ENCODE data around the gene PDE4A.
"Not testable (repeated sequence)": the region's sequence is repeated elsewhere in the genome, so short reads cannot be mapped to it uniquely, and the experiment has no call there.

PDE4A gene

DNA sequence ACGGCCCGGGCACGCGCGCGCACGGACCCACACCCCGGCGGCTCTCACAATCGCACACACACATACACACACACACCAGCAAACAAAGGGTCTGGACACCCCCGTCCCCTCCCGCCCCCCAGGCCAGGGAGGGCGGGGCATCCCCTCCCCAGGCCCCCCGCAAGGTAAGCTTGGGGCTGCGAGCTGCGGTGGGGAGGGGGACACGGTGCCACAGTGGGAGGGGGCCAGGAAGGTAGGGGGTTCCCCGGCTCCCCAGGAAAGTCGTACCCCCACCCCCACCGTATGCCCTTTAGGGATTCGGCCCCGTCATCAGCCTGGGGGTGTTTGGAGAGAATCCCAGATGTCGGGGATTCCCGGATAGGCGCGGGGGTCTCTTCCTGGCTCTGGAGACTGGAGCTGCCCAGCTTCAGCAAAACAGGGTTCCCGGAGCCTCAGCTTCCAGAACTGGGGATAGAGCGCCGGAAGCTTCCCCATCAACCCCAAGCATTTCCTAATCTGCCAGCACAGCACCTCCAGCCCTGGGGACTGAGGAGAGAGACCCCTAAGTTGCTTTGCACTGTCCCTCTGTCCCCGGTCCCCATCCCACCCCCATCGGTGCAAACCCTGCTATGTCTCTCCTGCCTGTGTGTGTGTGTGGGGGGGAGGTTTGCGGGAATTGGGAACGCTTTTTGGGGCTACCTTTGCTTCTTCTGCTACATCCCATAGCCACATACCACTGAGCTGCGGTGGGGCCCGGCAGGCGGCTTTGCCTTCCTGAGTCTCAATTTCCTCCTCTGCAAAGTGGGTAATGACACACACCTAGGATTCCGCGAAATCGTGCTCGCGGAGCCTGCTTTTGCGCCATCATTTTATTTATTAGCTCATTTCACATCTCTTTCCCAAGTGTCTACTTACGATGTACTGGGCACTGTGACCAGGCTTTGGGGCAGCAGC is 15.2 kb upstream of the PDE4A start:
- DNase-seq: no peak

DNA sequence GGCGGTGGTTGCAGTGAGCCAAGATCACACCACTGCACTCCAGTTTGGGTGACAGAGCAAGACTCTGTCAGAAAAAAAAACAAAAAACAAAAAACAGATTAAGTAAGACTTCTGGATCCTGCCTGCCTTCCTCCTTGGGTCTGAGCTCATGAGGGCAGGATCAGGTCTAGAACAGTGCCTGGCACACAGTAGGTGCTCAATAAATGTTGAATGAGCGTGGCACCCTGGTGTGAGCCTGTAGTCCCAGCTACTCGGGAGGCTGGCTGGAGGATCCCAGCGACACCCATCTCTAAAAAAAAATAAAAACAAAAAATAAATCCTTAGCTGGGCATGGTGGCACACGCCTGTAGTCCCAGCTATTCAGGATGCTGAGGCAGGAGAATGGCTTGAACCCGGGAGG is 14.1 kb upstream of the PDE4A start:
- DNase-seq: no peak

DNA sequence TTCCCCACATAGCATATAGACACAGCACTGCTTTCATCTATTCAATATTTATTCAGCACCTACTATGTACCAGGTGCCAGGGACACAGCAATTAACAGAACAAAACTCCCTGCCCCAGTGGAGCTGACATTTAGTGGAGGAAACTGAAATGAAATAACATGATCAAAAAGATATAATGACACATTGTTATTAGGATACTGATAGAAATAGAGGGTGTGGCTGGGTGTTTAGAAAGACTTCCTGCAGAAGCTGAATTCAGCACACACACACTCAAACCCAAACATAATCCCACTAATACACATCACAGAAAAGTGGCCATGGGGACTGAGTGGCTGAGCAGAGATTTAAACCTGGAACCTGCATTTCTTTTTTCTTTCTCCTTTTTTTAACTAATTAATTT is 13.2 kb upstream of the PDE4A start:
- no peak for DNase-seq

DNA sequence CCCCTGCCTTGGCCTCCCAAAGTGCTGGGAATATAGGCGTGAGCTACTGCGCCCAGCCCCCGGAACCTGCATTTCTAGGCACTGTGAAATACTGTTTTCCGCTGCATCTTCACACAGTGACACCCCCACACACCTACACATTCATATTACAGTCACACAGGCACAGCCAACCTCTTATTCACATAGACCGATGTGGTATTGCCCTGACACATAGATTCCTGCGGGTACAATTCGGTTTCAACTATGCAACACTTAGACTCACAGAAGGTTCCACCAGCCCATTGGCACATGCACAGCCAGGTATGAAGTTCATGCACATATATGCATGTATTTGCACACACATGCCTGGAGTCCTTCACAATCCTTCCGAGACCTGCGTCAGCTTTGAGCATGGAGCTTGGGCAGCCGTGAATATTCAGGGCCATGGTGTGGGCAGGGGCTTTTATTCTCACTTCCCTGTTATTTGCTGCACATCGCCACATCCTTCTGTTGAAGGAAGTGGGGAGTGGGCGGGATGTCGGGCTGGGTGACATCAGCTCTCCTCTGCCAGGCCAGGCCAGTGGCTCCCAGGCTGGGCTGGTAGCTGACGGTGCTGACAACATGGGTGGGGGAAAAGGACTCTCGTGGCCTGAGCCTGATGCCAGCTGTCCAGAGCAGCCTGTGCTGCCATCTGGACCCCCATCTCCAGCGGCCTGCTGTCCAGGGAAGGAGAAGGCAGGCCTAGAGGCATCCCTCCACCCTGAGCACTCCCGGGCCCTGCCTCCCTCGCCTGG is 11.6 kb upstream of the PDE4A start:
- no peak for DNase-seq

DNA sequence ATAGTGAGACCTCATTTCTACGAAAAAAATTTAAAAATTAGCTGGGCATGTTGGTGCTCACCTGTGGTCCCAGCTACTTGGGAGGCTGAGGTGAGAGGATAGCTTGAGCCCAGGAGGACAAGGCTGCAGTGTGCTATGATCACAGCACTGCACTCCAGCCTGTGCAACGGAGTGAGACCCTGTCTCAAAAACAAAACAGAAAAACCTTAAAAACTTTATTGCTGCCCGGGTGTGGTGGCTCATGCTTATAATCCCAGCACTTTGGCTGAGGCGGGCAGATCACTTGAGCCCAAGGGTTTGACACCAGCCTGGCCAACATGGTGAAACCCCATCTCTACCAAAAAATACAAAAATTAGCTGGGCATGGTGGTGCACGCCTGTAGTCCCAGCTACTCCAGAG is 9.1 kb upstream of the PDE4A start:
- not testable (repeated sequence) for DNase-seq

DNA sequence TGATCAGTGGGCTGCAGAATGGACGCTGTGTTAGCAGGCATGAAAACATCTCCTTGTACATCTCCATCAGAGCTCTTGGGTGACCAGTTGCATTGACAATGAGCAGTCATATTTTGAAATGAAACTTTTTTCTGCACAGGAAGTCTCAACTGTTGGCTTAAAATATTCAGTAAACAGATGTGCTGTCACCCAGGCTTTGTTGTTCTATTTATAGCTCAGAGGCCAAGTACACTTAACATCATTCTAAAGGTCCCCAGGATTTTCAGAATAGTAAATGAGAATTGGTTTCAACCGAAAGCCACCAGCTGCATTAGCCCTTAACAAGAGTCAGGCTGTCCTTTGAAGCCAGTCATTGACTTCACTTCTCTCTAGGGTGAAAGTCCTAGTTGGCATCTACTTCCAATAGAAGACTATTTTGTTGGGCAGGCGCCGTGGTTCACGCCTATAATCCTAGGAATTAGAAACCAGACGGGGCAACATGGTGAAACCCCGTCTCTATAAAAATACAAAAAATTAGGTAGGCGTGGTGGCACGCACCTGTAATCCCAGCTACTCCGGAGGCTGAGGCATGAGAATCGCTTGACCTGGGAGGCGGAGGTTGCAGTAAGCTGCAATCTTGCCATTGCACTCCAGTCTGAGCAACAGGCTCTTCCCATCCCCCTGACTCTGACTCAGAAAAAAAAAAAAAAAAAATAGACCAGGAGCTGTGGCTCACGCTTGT is 7.9 kb upstream of the PDE4A start:
- DNase-seq: no peak

DNA sequence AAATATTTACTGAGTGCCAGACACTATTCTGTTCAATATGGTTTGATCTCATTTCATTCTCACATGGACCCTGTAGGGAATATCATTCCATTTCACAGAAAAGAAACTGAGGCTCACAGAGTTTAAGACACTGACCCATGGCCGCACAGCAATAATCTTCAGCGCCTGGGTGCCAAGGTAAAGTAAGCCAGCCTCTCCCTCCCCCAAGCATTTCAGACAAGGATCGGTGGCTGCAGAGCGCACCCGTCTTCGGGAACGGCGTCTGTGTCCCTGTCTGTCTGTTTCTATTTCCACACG is 4.3 kb upstream of the PDE4A start:
- no peak for DNase-seq

DNA sequence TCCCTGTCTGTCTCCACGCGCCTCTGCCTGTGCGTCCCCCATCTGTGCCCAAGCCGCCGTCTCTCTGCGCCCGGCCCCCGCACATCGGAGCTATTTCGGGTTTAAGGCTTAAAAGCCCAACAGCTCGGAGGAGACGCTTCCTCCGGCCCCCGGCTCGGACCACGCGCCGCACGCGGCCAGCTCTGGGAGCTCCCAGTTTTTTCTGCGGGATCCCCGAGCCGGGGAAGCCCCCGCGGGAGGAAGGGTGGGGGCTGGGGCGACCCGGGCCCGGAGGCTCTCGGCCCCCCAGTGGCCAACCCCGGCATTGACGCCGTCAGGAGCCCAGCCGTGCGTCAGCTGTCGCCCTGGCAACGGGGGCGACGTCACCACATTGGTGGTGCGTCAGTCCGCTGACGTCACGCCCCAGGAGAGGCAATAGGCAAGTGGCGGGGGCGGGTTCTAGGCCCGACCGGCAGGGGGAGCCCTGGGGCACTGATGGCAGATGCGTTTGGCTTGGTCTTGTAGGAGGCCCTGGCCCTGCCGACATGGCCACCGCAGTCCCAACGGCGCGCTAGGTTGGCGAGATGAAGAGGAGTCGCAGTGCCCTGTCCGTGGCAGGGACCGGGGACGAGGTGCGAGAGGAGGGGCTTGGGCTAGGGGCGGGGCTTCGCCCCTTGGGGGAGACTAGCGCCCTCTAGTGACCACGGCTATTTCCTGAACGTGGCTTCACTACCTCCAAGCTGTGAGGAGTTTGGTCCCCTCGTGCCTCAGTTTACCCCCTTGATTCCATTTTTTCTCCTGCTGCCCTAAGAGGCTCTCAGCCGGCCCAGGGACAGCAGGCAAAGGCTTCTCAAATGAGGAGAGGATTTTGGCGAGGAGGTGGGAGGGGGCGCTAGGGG is 3.7 kb upstream of the PDE4A start:
- DNase-seq: peak; percentile 77

DNA sequence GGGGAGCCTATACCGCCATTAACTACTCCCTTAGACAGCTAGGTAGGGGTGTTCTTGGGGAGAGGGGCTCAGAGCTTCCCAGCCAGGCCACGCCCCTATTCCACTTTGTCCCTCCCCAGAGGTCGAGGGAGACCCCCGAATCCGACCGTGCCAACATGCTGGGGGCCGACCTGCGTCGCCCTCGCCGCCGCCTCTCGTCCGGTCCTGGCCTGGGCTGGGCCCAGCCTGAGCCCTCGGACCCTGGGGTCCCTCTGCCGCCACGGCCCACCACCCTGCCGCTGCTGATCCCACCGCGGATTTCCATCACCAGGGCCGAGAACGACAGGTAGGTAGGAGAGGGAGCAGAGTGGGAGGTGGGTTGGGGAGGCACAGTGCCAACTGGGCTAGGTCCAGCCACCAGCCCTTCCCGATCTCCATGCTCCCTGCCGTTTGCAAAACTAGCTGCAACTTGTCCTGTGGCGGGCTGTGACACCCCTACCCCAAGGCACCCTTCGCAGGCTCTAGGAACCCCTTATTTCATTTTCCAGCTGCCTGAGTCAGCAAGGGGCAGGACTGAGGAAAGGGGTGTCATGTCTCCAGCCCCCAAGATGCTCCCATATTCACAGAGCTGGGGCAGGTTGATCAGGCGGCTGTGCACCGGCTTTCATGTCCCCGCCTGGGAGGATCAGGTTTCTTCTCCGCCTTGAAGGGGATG is 2.6 kb upstream of the PDE4A start:
- DNase-seq: peak; percentile 44

DNA sequence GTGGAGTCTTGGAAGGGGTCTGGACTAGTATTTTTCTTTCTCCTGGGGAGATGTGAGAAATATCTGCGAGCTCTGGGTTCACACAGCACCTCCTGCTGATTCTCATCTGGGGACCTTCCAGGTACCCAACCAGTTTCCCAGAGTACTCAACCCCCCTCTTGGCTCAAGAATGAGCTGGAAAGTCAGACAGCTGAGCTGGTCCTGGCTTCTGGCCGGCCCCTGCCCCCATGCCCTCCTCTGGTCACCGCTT is 2.2 kb upstream of the PDE4A start:
- DNase-seq: no peak

DNA sequence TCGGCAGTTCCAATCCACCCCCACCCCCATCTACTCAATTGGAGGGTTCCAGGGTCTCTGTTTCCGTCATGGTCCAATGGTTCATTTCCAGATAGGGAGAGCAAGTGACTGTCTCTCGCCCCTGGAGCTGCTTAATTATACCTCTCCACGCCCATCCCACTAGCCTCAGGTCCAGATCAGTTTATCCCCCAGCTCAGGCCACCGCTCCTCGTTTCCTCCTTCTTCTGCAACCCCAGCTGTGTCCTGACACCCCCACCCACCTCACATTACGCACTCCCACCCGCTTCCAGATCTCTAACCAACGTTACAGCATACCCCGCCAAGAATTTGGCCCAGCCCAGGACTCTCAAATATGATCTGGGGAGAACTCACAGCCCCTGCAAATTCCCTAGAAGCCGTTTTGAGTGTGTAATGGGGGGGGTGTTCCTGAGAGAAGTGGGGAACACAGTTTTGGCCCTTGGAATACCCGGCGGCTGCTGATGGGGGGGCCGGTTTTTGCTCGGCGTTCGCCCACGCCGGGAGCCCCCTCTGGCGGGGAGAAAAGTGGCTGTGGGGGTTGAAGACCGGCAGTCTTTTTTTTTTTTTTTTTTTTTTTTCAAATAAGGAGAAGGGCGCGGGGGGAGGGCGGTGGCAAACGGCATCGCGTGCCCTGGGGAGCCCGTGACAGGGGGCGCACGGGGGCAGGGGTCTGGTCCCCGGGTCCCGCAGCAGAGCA is 1.7 kb upstream of the PDE4A start:
- DNase-seq: peak; percentile 33

DNA sequence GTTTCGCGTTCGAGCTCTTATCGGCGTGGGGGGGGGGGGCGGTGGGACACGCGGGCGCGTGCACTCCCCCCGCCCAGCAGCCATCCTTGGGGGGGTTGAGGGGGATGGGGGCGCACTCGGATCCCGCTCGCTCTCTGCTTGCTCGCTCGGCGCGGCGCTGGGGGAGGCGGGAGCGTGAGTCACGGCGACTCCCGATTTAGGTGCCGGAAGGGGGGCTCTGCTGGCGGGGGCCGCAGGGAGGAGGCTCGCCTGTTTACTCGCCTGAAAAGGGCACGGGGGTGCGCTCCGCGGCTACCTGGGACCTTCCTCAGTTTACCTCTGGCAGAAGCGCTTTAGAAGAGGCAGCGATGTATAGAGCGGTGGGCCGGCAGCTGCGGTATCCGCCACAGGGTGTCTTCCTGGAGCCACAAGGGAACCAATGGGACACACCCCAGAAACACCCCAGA is 1.1 kb upstream of the PDE4A start:
- peak; percentile 40 for DNase-seq

DNA sequence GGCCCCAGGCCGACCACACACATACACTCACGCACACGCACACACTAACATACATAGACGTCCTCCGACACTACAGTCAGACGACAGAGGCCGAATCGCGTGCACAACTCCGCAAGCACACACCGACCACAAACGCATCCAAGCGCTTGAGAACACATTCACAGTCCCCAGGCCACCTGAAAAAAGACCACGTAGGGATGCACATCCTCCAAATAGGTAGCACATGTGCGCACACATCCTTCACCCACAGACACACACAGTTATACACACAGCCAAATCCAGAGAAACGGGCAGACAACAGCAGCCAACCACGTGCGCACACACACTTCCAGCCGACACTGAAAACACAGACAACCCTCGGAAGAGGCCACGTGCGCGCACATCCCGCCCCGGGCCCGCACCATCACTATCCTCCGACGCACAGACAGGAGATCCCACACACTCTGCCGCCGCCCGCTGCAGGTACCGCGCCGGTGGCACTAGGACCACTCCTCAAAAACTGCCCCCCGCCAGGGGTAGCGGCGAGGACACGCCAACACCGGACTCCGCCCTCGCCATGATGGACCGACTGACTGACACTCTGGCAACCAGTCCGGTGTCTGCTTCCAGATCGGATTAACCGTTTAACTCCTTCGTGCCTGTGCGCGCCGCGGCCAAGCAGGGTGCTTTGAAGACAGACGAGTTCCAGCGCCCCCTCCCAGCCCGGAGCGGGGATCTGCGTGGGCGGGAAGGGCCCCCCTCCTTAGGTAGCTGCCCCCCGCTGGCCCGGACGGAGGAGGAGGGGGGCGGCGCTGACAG is 493 bp upstream of the PDE4A start:
- DNase-seq: peak; percentile 85

DNA sequence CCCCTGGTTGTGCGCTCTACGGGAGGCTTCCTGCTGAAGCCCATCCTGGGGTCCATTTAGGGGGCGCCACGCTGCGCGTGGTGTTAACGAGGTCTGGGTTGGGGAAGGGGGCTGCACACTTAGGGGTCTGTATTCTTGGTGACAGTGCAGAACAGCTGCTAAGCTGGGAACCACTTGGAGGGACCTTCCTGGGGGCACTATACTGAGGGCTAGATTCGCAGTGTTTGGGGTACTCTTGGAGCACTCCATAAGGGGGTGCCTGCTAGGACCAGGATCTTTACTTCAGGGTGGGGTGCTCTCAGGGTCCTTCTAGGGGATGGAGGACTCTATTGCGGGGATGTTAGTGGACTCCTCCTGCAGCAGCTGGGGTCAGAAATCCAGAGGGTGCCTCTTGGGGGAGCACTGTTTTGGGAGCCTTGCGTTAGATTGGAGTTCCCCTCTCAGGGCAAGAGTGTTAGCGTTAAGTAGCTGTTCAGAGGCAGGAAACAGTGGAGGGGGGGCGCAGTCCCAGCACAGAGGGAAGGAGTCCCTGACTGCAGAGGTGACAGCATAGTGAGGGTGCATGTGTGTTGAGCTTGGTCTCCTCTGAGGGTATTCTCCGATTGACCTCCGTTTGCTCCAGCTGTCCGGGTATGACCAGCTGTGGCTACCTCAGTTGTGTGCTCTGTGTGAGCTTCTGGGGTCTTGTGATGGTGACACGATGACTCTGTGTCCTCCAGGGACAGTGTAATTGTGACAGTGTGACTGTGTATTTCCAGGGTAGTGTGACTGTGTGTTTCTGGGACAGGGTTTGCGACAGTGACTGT is 1.1 kb downstream of the PDE4A start:
- DNase-seq: peak; percentile 18

DNA sequence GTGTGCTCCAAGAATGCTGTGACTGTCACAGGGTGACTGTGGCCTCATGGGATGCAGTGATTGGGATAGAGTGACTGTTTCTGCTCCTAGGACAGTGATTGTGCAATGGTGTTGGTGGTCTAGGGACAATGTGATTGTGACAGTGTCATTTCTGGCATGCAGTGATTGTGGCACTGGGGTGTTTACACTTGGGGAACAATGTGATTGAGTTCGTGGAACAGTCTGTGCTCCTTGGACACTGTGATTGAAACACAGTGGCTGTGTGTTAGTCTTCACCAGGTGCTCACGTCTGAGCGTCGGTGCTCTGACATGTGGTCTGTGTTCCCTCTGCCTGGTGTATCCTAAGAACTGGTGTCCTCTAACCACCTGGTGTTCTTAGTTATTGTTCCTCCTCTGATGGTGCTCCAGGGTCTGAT is 1.7 kb downstream of the PDE4A start:
- DNase-seq: peak; percentile 28

DNA sequence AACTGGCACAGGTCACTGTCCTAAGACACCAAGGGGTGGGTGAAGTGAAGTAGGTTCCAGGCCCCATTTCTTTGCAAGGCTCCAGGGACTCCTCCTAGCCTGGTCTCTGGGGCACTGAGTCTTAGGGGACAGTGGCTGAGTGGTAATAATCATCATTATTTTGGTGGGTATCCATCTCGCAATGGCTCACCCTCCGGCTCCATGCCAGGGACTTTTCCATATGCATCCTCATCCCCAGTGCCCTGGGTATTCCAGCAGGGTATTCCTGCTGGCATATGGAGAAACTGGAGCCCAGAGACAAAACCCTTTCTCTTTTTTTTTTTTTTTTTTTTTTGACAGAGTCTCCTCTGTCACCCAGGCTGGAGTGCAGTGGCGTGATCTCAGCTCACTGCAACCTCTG is 2.5 kb downstream of the PDE4A start:
- peak; percentile 7 for DNase-seq

DNA sequence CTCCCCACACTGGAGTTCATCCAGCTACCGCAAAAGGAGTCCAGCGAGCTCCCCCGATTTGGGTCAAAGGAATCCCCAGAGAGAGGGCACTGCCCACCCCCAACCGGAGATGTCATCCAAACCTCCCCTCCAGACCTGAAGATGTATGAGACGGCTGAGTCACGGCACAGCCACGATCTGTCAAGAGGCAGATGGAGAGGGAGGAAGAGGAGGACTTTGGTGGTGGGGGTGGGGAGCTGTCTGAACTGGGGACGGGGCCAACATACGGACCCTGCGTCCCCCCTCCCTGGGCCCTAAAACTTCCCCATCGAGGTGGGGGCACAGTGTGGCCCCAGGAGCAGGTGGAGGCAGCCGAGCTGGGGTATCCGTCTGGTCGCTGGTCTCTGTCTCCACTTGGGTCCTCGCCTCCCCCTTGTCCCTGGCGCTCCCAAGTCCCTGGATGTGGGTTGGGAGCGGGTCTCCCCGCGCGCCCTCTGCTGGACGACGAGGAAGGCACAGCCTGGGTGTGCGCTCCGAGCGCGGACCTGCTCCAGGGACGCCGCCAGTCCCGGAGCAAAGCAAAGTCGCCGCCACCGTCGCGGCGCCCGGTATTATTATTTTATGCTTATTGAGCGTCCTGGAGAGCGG is 3.8 kb downstream of the PDE4A start:
- peak; percentile 97 for DNase-seq

DNA sequence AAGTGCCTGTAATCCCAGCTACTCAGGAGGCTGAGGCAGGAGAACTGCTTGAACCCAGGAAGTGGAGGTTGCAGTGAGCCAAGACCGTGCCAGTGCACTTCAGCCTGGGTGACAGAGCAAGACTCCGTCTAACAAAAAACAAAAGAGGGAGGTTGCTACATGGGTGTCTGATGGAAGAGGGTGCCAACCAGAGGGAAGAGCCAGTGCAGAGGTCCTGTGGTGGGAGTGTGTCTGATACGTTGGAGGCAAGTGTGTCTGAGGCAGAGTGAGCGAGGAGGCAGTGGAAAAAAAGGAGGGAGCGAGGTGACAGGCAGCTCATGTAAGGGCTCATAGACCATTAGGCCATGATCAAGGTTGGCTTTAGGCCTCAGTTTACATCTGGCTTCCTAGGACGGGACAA is 6.8 kb downstream of the PDE4A start:
- no peak for DNase-seq

DNA sequence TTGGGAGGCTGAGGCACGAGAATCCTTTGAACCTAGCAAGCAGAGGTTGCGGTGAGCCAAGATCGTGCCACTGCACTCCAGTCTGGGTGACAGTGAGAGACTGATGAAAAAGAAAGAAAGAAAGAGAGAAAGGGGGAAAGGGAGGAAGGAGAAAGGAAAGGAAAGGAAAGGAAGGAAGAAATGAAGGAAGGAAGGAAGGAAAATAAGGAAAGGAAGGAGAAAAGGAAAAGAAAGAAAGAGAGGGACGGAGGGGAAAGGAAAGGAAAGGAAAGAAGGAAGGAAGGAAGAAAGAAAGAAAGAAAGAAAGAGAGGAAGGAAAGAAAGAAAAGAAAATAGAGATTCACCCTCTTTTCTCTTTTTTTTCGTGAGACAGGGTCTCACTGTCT is 8.7 kb downstream of the PDE4A start:
- DNase-seq: no peak
